Fibroblast of pulmonary artery (primary cell): Measurements from ENCODE around the gene EPHB1.

Source experiments
- DNase-seq: peaks from one replicate; pipeline ENCODE4 v3.0.0-alpha.2; 2010; ENCODE audit warnings: low read depth
- H3K4me3 ChIP-seq: replicated peaks from 2 replicates; pipeline ENCODE4 v1.5.1; 2011; ENCODE audit warnings: low read depth, mild to moderate bottlenecking, control low read depth, low read length, moderate library complexity
- CTCF ChIP-seq: IDR thresholded peaks from 2 replicates; pipeline ENCODE4 v1.5.1; 2011; ENCODE audit warnings: mild to moderate bottlenecking, control low read depth, low read length, inconsistent platforms; ENCODE audit errors: missing control alignments

EPHB1 gene

GRCh38 chr3:134900482-134900881 is 105.4 kb downstream of the EPHB1 start:
- H3K4me3 ChIP-seq, result no peak overlapping the region
- TF ChIP-seq CTCF, result no peak
- DNase-seq, result no peak

- no peak for DNase-seq
- H3K4me3 ChIP-seq, result no peak overlapping the region
- no peak for TF ChIP-seq CTCF
Measured at GRCh38 chr3:134901461-134901860, 106.4 kb downstream of the EPHB1 start.

GRCh38 chr3:134903837-134904236 is 108.8 kb downstream of the EPHB1 start:
- no peak for DNase-seq
- TF ChIP-seq CTCF, result no peak

GRCh38 chr3:134904241-134904771 is 109.2 kb downstream of the EPHB1 start:
- no peak for DNase-seq
- TF ChIP-seq CTCF, result no peak
- H3K4me3 ChIP-seq, result no peak overlapping the region

More at GRCh38 chr3:134903837-134904236, 108.8 kb downstream of the EPHB1 start:
- H3K4me3 ChIP-seq, result no peak overlapping the region

- DNase-seq, result no peak
- no peak for TF ChIP-seq CTCF
- no peak overlapping the region for H3K4me3 ChIP-seq
Measured at GRCh38 chr3:134904776-134905646, 110.0 kb downstream of the EPHB1 start.

- no peak overlapping the region for H3K4me3 ChIP-seq
- TF ChIP-seq CTCF, result no peak
- DNase-seq, result no peak
Measured at GRCh38 chr3:134905647-134905935, 110.5 kb downstream of the EPHB1 start.

- no peak overlapping the region for H3K4me3 ChIP-seq
- no peak for TF ChIP-seq CTCF
- no peak for DNase-seq
Measured at GRCh38 chr3:134908271-134908670, 113.2 kb downstream of the EPHB1 start.
